MM.1S (cell line): ENCODE data around the gene ANKRD13A.

Experiments
- DNase-seq: peaks from one replicate; pipeline ENCODE4 v3.0.0-alpha.2; 2015
- H2AFZ ChIP-seq: fragments of 300-600 bp; sonication (generic); 2 replicates; pipeline ENCODE4 v1.6.0; 2016; ENCODE audit warnings: antibody characterized with exemption, low read length
- H3F3A ChIP-seq: fragments of 300-600 bp; sonication (generic); 2 replicates; pipeline ENCODE4 v1.6.1; 2016; ENCODE audit warnings: mild to moderate bottlenecking, antibody characterized with exemption, low read length, moderate library complexity, mixed read lengths; ENCODE audit not compliant: insufficient read depth
- H3K27ac ChIP-seq: fragments of 300-600 bp; sonication (generic); 2 replicates; pipeline ENCODE4 v1.5.1; 2016; ENCODE audit warnings: mild to moderate bottlenecking, low read length
- H3K27me3 ChIP-seq: fragments of 300-600 bp; sonication (generic); replicated peaks from 2 replicates; pipeline ENCODE4 v1.6.0; 2016; ENCODE audit warnings: low read length; ENCODE audit not compliant: insufficient read depth
- H3K36me3 ChIP-seq: fragments of 300-600 bp; sonication (generic); replicated peaks from 2 replicates; pipeline ENCODE4 v1.6.1; 2016; ENCODE audit warnings: mild to moderate bottlenecking, low read length, mixed read lengths; ENCODE audit not compliant: insufficient read depth
- H3K4me1 ChIP-seq: fragments of 300-600 bp; sonication (generic); 2 replicates; pipeline ENCODE4 v1.6.1; 2016; ENCODE audit warnings: low read length, mixed read lengths
- H3K4me2 ChIP-seq: fragments of 300-600 bp; sonication (generic); 2 replicates; pipeline ENCODE4 v1.6.0; 2016; ENCODE audit warnings: low read depth, low read length
- H3K4me3 ChIP-seq: fragments of 300-600 bp; sonication (generic); 2 replicates; pipeline ENCODE4 v1.5.1; 2016; ENCODE audit warnings: low read length, mixed read lengths
- H3K79me2 ChIP-seq: fragments of 300-600 bp; sonication (generic); 2 replicates; pipeline ENCODE4 v1.6.1; 2016; ENCODE audit warnings: mixed run types, low read length, mixed read lengths
- H3K9ac ChIP-seq: fragments of 300-600 bp; sonication (generic); 2 replicates; pipeline ENCODE4 v1.6.1; 2016; ENCODE audit warnings: low read length, mixed read lengths
- H3K9me2 ChIP-seq: fragments of 300-600 bp; sonication (generic); replicated peaks from 2 replicates; pipeline ENCODE4 v1.6.1; 2016; ENCODE audit warnings: mild to moderate bottlenecking, low read length, mixed read lengths; ENCODE audit not compliant: insufficient read depth
- H3K9me3 ChIP-seq: fragments of 300-600 bp; sonication (generic); replicated peaks from 2 replicates; pipeline ENCODE4 v1.6.1; 2016; ENCODE audit warnings: mild to moderate bottlenecking, low read length, mixed read lengths; ENCODE audit not compliant: insufficient read depth
- H4K20me1 ChIP-seq: fragments of 300-600 bp; sonication (generic); 2 replicates; pipeline ENCODE4 v1.6.1; 2016; ENCODE audit warnings: mild to moderate bottlenecking, low read length, moderate library complexity, mixed read lengths; ENCODE audit not compliant: insufficient read depth
- EZH2 ChIP-seq: fragments of 300-600 bp; sonication (generic); optimal IDR thresholded peaks from 2 replicates; pipeline ENCODE3; 2017; ENCODE audit warnings: low read depth, mild to moderate bottlenecking, antibody characterized with exemption, low read length, mixed read lengths
- EZH2phosphoT487 ChIP-seq: fragments of 300-600 bp; sonication (generic); IDR thresholded peaks from 2 replicates; pipeline ENCODE4 v1.6.1; 2018; ENCODE audit warnings: antibody characterized with exemption, low read length
- TF ChIP-seq, protein P1 (sequence below): fragments of 300-600 bp; sonication (generic); IDR thresholded peaks from 2 replicates; pipeline ENCODE4 v1.5.1; 2016; ENCODE audit warnings: antibody characterized with exemption, low read length, mixed read lengths

ANKRD13A gene

GRCh38 chr12:110001596-110001995 is 2.4 kb downstream of the ANKRD13A start:
- no peak overlapping the region for H3K9ac ChIP-seq
- no peak overlapping the region for H3K27ac ChIP-seq
- 0 out of 2 replicates have a peak, but pooled peaks cover 3% of the 10 kb centered on the region for H3K4me1 ChIP-seq
- 0 out of 2 replicates have a peak, but pooled peaks cover 13% of the 10 kb centered on the region for H3F3A ChIP-seq
- no peaks in the 10 kb centered on the region for H3K9me3 ChIP-seq
- H3K4me3 ChIP-seq = no peak overlapping the region
- DNase-seq = no peak
- H3K79me2 ChIP-seq = peaks cover 35% of the 10 kb centered on the region
- no peaks in the 10 kb centered on the region for H3K9me2 ChIP-seq
- H3K4me2 ChIP-seq = no peak overlapping the region
- TF ChIP-seq EZH2phosphoT487 (no peak), EZH2 (no peak)
- TF ChIP-seq, protein P1, sequence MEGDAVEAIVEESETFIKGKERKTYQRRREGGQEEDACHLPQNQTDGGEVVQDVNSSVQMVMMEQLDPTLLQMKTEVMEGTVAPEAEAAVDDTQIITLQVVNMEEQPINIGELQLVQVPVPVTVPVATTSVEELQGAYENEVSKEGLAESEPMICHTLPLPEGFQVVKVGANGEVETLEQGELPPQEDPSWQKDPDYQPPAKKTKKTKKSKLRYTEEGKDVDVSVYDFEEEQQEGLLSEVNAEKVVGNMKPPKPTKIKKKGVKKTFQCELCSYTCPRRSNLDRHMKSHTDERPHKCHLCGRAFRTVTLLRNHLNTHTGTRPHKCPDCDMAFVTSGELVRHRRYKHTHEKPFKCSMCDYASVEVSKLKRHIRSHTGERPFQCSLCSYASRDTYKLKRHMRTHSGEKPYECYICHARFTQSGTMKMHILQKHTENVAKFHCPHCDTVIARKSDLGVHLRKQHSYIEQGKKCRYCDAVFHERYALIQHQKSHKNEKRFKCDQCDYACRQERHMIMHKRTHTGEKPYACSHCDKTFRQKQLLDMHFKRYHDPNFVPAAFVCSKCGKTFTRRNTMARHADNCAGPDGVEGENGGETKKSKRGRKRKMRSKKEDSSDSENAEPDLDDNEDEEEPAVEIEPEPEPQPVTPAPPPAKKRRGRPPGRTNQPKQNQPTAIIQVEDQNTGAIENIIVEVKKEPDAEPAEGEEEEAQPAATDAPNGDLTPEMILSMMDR = no peak
- no peaks in the 10 kb centered on the region for H3K27me3 ChIP-seq
- no peak overlapping the region for H2AFZ ChIP-seq
- H4K20me1 ChIP-seq = no peaks in the 10 kb centered on the region
- no peaks in the 10 kb centered on the region for H3K36me3 ChIP-seq

- H3K79me2 ChIP-seq = peaks cover 46% of the 10 kb centered on the region
Measured at GRCh38 chr12:110002676-110003515, 3.7 kb downstream of the ANKRD13A start.

GRCh38 chr12:110004598-110004997 is 5.4 kb downstream of the ANKRD13A start:
- Histone ChIP-seq H3K4me3 (0 out of 2 replicates have a peak overlapping the region, but pooled peaks have one; percentile 34), H3F3A (0 out of 2 replicates have a peak, but pooled peaks cover 13% of the 10 kb centered on the region), H3K36me3 (no peaks in the 10 kb centered on the region), H3K27me3 (no peaks in the 10 kb centered on the region), H3K4me2 (peak overlapping the region; percentile 66), H3K27ac (peak overlapping the region; percentile 59; the same call in 1 of the 2 replicates), H2AFZ (no peak overlapping the region), H3K9me2 (no peaks in the 10 kb centered on the region), H4K20me1 (no peaks in the 10 kb centered on the region), H3K9ac (no peak overlapping the region), H3K79me2 (peaks cover 50% of the 10 kb centered on the region), H3K4me1 (0 out of 2 replicates have a peak, but pooled peaks cover 3% of the 10 kb centered on the region), H3K9me3 (no peaks in the 10 kb centered on the region)
- TF ChIP-seq, protein P1 = no peak
- TF ChIP-seq EZH2 = no peak
- TF ChIP-seq EZH2phosphoT487 = no peak
- DNase-seq = peak; percentile 21

More at GRCh38 chr12:110002676-110003515, 3.7 kb downstream of the ANKRD13A start:
- no peaks in the 10 kb centered on the region for H3K27me3 ChIP-seq
- DNase-seq = no peak
- no peak overlapping the region for H3K4me3 ChIP-seq
- H3K27ac ChIP-seq = no peak overlapping the region
- no peaks in the 10 kb centered on the region for H3K9me3 ChIP-seq
- H3F3A ChIP-seq = 0 out of 2 replicates have a peak, but pooled peaks cover 13% of the 10 kb centered on the region
- no peak overlapping the region for H3K4me2 ChIP-seq
- H3K36me3 ChIP-seq = no peaks in the 10 kb centered on the region
- no peak overlapping the region for H3K9ac ChIP-seq
- no peaks in the 10 kb centered on the region for H3K9me2 ChIP-seq
- no peaks in the 10 kb centered on the region for H4K20me1 ChIP-seq
- no peak for TF ChIP-seq EZH2
- TF ChIP-seq EZH2phosphoT487 = no peak
- 0 out of 2 replicates have a peak, but pooled peaks cover 3% of the 10 kb centered on the region for H3K4me1 ChIP-seq
- no peak overlapping the region for H2AFZ ChIP-seq
